ENCODE measurements around the gene EDEM1.

The EDEM1 gene

GRCh38 chr3:5160321-5160720, 27.2 kb upstream of the EDEM1 start:
- no peak overlapping the region for H3K4me3 ChIP-seq (ENCODE audit: low read depth, low read length)
- DNase-seq (ENCODE audit: low read depth) = no peak
- TF ChIP-seq, protein P1, sequence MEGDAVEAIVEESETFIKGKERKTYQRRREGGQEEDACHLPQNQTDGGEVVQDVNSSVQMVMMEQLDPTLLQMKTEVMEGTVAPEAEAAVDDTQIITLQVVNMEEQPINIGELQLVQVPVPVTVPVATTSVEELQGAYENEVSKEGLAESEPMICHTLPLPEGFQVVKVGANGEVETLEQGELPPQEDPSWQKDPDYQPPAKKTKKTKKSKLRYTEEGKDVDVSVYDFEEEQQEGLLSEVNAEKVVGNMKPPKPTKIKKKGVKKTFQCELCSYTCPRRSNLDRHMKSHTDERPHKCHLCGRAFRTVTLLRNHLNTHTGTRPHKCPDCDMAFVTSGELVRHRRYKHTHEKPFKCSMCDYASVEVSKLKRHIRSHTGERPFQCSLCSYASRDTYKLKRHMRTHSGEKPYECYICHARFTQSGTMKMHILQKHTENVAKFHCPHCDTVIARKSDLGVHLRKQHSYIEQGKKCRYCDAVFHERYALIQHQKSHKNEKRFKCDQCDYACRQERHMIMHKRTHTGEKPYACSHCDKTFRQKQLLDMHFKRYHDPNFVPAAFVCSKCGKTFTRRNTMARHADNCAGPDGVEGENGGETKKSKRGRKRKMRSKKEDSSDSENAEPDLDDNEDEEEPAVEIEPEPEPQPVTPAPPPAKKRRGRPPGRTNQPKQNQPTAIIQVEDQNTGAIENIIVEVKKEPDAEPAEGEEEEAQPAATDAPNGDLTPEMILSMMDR (IDR thresholded peaks at IDR 0.05; ENCODE audit: insufficient read depth, low read depth, low read length, missing control alignments) = no peak

DNA sequence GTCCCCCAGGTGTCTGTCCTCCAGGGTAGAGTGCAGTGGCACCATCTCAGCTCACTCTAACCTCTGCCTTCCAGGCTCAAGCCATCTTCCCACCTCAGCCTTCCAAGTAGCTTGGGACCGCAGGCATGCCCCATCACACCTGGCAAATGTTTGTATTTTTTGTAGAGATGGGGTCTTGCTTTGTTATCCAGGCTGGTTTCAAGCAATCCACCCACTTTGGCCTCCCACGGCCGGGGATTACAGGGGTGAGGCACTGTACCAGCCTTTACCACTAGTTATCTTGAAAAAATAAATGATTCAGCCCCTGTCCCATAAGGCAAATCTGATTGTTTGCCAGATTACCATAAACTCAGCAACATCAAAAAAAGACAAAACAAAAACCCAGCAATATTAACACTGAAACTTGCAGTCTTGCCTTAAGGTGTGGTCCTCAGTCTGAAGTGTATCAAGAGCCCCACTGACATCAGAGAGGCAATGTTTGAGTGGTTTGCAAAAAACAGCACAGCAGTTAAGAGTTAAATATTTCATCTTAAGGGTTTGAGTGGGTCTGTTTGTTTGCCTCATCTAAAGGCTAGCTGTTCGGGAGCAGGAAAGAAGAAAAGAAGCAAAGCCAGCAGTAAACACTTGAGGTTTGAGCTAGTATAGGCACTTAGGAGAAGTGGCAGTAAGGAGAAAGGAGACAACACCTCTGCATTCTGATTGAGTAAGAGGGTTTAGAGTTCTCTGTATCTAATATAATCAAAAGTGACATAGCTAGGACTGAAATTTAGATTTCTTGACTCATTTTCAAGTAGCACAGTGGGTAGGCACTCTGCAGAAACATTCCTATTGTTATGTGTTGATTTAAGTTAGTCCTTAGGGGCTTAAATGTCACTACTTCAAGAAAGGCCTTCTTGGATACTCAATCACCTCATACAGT, 26.3 kb upstream of the EDEM1 start:
- DNase-seq (ENCODE audit: low read depth) = no peak
- H3K4me3 ChIP-seq (ENCODE audit: low read depth, low read length) = no peak overlapping the region
- TF ChIP-seq, protein P1 (IDR thresholded peaks at IDR 0.05; ENCODE audit: insufficient read depth, low read depth, low read length, missing control alignments) = no peak

DNA sequence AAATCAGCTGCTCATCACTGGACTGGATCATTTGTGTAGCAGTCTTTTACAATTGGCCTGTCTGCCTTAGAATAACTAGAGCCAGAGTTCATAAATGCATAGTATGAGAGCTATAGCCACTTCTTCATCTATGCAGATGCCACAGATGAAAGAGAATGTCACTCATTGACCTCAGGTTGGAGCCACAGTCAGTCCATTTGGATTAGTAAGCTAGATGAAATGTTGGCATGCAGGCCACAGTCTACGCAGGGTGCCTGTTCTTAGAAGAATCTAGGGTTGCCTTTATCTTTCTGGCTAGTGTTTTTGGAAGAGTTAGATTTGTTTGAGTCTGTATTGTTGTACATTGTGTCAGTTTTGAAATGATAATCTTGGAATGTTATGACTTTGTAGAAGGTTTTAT, 25.4 kb upstream of the EDEM1 start:
- no peak overlapping the region for H3K4me3 ChIP-seq (ENCODE audit: low read depth, low read length)
- no peak for DNase-seq (ENCODE audit: low read depth)
- TF ChIP-seq, protein P1 (IDR thresholded peaks at IDR 0.05; ENCODE audit: insufficient read depth, low read depth, low read length, missing control alignments) = no peak

DNA sequence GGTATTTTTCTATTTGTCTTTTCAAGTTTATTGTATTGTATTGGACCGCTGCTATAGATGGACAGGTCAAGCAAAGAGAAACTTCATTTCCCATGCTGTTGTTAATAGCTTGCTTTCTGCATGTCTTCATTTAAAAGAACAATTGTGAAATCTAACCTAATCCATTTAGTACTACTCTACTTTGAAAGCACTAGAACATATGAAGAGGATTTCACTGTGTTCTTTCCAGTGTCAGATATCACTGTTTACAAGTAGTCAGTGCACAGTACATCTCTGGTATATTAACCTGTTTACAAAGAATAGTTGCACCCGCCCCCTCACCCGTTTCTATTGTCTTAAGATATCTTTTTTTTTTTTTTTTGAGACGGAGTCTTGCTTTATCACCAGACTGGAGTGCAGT, 21.8 kb upstream of the EDEM1 start:
- no peak for DNase-seq (ENCODE audit: low read depth)
- TF ChIP-seq, protein P1 (IDR thresholded peaks at IDR 0.05; ENCODE audit: insufficient read depth, low read depth, low read length, missing control alignments) = no peak
- no peak overlapping the region for H3K4me3 ChIP-seq (ENCODE audit: low read depth, low read length)

DNA sequence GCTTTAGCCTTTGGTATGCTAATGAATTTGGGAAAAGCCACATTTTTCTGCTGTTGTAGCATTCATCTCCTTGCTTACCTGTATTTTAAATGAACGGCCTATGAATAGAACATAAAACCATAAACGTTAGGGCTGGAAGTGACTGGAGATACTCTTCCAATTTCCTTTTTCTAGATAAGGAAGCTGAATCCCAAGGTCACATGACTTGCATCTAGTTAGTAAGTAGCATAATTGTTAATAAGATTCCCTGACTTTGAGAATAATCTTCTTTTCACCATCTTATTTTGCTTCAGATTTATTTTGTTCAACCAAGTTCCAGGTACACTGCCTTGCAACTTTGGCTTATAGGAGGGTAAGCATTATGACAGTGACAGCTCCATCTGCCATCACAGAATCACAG, 20.7 kb upstream of the EDEM1 start:
- no peak for DNase-seq (ENCODE audit: low read depth)
- H3K4me3 ChIP-seq (ENCODE audit: low read depth, low read length) = no peak overlapping the region
- TF ChIP-seq, protein P1 (IDR thresholded peaks at IDR 0.05; ENCODE audit: insufficient read depth, low read depth, low read length, missing control alignments) = no peak

DNA sequence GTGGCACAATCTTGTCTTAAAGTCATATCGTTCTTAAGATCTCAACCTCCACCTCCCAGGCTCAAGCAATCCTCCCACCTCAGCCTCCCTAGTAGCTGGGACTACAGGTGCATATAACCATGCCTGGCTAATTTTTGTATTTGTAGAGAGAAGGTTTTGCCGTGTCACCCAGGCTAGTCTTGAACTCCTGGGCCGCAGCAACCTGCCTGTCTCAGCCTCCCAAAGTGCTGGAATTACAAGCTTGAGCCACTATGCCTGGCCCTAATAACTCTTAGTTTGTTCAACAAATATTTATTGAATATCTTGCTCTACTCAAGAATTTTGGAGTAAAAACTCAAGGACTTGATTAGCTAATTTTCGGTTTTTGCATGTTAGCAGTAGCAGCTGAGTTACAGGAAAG, 19.4 kb upstream of the EDEM1 start:
- TF ChIP-seq, protein P1 (IDR thresholded peaks at IDR 0.05; ENCODE audit: insufficient read depth, low read depth, low read length, missing control alignments) = no peak
- no peak overlapping the region for H3K4me3 ChIP-seq (ENCODE audit: low read depth, low read length)

DNA sequence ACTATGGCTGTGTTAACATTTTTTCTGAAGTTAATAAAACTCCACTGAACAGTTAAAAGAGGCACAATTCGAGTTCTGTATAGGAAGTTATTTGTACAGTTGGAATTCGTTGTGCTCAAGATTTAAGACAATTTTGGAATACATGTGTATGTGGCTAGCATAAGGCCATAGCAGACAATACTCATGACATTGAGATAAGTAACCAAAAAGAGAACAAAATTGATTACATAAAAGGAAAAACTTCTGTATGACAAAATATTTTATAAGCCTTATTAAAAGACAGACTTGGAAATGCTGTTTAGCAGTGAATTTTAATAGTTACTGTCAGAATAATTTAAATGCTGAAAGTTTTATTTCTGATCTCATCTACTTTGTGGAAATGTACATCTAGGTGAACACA, 17.7 kb upstream of the EDEM1 start:
- TF ChIP-seq, protein P1 (IDR thresholded peaks at IDR 0.05; ENCODE audit: insufficient read depth, low read depth, low read length, missing control alignments) = no peak
- no peak for DNase-seq (ENCODE audit: low read depth)
- no peak overlapping the region for H3K4me3 ChIP-seq (ENCODE audit: low read depth, low read length)

More for the DNA sequence above, 19.4 kb upstream of the EDEM1 start:
- no peak for DNase-seq (ENCODE audit: low read depth)
